ENCODE results near the gene RAB24.

Gene RAB24

DNA sequence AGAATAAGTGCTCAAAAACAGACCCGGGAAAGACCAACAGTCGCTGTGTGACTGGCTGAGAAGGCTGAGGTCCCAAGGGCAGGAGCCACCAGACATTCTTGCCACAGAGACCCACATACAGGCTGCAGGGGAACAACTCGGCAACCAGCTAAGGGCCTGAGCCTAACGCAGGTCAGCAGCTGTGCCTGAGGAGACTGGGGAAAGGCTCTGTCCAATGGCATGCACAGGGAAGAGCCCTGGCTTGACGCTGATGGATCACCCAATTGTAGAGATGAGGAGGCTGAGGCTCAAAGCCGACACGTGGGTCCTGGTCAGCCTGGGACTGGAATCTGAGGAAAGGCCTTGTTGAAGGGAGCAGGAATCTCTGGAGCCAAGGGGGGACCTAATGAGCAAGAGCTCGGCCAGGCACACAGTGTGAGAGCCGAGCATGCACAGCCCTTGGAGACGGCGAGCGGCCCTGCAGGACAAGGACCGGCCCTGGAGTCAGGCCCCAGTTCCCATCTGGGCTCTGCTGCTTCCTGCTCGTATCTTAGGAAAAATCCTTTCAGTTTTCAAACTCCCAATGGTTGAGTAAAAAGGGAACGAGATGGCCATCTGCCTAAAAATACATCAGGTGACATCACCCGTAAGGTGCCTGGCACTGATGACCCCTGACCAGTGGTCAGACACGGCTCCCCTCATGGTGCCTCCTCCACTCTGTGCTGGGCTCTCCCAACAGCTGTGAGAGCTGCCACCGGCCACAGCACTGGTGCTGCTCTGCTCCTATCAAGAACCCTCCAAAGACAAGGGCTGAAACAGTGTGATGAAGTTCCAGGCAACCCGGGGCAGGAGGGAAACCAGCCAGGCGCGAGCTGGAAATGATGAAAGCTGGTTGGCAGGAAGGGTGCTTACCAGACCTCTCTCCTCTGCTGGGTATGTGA lies 31.5 kb upstream of the RAB24 start:
- TF ChIP-seq TCF12 (IDR thresholded peaks at IDR 0.05; ENCODE audit: low read depth) (no peak), CREB1 (IDR thresholded peaks at IDR 0.05; ENCODE audit: low read depth) (no peak)

DNA sequence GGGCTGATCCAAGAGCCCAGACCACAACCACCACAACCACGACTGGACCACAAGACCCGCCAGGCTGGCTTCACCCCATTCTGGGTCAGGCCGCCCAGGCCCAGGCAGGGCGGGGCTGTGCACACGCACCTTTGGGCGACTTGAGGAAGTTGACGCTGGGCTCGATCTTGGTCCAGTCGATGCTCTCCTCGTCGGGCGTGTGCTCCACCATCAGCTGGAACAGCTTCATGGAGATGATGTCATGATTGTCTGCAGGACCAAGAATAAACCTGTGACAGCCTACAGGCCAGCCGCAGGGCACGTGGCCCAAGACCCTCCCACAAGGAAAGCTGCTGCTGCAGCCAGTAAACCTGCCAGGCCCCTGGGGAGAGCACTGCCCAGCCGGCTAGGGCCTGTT lies 30.6 kb upstream of the RAB24 start:
- TF ChIP-seq FOXM1 (IDR thresholded peaks at IDR 0.05; ENCODE audit: borderline replicate concordance, low read depth) = no peak
- TF ChIP-seq CEBPB (IDR thresholded peaks at IDR 0.05) = no peak

DNA sequence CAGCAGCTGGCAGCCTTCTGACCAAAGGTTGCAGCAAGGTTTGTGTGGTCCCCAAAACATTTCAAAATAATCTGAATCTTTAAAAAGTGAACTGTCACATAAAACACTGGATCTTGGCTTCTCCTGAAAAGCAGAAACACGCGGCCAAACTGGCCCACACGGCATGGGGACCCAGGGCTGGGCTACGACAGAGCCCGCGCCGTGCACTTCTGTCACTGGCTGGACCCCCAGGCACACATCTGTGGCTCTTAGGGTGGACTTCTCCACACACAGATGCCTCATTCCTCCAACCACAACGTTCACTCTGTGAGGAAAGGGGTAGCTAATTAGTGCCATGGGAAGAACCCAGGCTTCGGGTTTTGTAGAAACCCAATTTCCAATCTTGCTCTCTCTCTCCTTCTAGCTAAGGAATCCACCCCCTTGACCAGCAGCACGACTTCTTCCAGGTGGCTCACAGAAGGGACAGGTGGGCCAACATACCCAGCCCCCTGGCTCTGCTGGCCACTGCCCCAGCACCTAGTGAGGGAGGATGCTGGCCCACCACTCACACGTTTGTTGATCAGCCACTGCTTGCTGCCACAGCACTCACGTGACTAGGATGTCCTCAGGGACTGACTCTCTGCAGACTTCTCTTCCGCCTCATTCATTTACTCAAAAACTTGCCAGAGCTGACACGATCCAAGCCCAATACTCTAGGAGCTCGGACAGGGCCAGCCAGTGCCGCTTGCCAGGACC lies 30.1 kb upstream of the RAB24 start:
- TF ChIP-seq CEBPB (IDR thresholded peaks at IDR 0.05) = no peak
- no peak for TF ChIP-seq EP300 (IDR thresholded peaks at IDR 0.05; ENCODE audit: borderline replicate concordance)
- no peak for TF ChIP-seq CREB1 (IDR thresholded peaks at IDR 0.05; ENCODE audit: low read depth)
- no peak for TF ChIP-seq EGR1 (IDR thresholded peaks at IDR 0.05)
- TF ChIP-seq, protein P1, sequence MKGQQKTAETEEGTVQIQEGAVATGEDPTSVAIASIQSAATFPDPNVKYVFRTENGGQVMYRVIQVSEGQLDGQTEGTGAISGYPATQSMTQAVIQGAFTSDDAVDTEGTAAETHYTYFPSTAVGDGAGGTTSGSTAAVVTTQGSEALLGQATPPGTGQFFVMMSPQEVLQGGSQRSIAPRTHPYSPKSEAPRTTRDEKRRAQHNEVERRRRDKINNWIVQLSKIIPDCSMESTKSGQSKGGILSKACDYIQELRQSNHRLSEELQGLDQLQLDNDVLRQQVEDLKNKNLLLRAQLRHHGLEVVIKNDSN (IDR thresholded peaks at IDR 0.05) = no peak
- no peak for TF ChIP-seq TAF1 (IDR thresholded peaks at IDR 0.05; ENCODE audit: low read depth)
- no peak for TF ChIP-seq YY1 (IDR thresholded peaks at IDR 0.05; ENCODE audit: low read depth)

DNA sequence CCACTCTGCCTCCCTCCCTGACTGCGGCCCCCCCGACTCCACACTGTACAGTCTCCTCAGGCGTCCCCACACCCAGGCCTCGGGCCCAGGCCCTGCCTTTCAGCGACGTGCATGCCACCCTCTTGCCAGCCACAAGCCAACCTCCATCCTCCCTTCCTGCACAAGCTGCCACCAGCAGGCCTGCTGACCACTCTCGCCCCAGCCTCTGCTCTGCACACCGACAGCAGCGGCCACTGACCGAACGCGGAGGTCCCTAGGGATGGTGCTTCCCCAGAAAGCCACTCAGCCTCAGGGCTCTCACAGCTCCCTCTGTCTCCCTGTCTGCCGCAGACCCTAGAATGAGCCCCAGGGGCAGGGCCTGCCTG lies 29.4 kb upstream of the RAB24 start:
- TF ChIP-seq TAF1 (IDR thresholded peaks at IDR 0.05; ENCODE audit: low read depth) = no peak
- TF ChIP-seq, protein P2, sequence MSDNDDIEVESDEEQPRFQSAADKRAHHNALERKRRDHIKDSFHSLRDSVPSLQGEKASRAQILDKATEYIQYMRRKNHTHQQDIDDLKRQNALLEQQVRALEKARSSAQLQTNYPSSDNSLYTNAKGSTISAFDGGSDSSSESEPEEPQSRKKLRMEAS (IDR thresholded peaks at IDR 0.05) = no peak
- TF ChIP-seq YY1 (IDR thresholded peaks at IDR 0.05; ENCODE audit: low read depth) = no peak
- TF ChIP-seq, protein P3, sequence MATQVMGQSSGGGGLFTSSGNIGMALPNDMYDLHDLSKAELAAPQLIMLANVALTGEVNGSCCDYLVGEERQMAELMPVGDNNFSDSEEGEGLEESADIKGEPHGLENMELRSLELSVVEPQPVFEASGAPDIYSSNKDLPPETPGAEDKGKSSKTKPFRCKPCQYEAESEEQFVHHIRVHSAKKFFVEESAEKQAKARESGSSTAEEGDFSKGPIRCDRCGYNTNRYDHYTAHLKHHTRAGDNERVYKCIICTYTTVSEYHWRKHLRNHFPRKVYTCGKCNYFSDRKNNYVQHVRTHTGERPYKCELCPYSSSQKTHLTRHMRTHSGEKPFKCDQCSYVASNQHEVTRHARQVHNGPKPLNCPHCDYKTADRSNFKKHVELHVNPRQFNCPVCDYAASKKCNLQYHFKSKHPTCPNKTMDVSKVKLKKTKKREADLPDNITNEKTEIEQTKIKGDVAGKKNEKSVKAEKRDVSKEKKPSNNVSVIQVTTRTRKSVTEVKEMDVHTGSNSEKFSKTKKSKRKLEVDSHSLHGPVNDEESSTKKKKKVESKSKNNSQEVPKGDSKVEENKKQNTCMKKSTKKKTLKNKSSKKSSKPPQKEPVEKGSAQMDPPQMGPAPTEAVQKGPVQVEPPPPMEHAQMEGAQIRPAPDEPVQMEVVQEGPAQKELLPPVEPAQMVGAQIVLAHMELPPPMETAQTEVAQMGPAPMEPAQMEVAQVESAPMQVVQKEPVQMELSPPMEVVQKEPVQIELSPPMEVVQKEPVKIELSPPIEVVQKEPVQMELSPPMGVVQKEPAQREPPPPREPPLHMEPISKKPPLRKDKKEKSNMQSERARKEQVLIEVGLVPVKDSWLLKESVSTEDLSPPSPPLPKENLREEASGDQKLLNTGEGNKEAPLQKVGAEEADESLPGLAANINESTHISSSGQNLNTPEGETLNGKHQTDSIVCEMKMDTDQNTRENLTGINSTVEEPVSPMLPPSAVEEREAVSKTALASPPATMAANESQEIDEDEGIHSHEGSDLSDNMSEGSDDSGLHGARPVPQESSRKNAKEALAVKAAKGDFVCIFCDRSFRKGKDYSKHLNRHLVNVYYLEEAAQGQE (IDR thresholded peaks at IDR 0.05; ENCODE audit: low read depth) = no peak
- TF ChIP-seq TCF12 (IDR thresholded peaks at IDR 0.05; ENCODE audit: low read depth) = no peak
- TF ChIP-seq ZBTB7A (IDR thresholded peaks at IDR 0.05; ENCODE audit: low read depth) = no peak

DNA sequence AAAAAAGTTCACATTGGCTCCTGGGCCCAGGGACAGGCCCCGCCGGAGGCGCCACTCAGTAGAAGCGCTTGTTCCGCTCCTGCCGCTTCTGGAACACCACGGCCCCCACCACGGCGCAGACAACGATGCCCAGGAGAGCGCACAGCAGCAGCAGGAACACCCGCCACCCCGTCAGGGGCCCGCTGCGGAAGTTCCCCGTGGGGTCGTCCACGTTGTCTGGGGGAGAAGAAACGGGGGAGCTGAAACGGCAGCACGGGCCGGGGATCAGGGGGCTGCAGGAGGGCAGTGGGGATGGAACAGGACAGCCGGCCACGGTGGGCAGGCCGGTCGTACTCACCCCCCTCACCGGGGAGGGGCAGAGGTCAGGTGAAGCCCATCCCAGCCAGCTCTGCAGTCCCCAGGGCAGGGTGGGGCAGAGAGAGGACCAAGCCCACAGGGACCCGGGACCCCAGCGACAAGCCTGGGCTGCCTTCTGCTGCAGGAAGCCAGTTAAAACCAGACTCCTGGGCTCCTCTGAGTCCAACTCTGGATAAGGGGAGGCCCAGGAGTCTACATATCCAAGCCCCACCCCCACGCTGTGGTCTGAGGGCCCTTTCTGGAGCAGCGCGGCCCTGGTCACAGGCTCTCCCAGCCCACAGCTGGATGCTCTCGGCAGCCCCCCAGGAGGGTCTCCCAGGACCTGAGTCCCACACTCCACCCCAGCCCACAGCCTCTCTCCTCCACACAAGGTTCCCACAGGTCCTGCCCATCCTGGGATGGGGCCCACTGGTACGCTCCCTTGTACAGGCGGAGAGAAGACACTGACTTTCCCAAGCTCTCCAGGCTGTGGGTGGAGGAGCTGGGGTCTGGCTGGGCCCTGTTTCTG lies 28.7 kb upstream of the RAB24 start:
- TF ChIP-seq, protein P2 (IDR thresholded peaks at IDR 0.05) = no peak

DNA sequence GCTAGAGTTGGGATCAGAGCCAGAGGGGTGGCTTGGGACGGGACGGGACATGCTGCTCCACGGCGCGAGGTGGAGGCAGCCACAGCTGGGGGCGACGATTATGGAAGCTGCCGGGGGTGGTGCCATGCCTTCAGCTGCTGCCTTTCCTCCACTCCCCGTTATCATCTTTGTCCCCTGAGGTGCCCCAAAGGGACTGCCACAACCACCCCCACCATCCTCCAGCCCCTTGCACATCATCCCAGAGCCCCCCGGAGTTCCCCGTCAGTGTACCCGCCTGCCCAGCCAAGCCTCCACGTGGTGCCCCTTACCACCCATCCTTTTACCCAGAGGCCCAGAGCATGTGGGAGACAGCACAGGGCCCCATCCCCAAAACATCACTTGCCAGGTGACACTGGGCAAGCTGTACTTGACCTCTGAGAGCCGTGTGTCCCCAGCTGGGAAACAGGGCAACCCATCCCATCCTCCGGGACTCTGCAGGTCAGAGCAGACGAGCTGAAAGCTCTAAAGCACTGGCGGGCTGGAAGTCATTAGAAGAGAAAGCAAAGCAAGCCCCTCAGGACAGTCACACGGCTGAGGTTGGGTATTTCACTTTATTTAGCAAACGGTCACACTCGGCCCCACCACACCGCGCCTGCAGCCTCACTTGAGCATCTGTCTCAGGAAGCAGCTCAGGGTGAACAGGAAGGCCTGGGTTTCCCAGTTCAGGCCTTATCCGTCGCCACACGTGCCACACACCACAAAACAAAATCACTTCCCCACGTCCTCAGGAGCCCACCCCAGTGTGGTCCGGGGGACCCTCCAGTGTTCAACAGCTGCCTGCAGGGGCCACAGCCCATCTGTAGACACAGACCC lies 27.7 kb upstream of the RAB24 start:
- TF ChIP-seq YY1 (IDR thresholded peaks at IDR 0.05; ENCODE audit: low read depth) = no peak
- no peak for TF ChIP-seq EP300 (IDR thresholded peaks at IDR 0.05; ENCODE audit: borderline replicate concordance)
- no peak for TF ChIP-seq TEAD4 (IDR thresholded peaks at IDR 0.05)
- TF ChIP-seq FOXM1 (IDR thresholded peaks at IDR 0.05; ENCODE audit: borderline replicate concordance, low read depth) = no peak
- no peak for TF ChIP-seq EGR1 (IDR thresholded peaks at IDR 0.05)
- no peak for TF ChIP-seq TCF12 (IDR thresholded peaks at IDR 0.05; ENCODE audit: low read depth)
- TF ChIP-seq TAF1 (IDR thresholded peaks at IDR 0.05; ENCODE audit: low read depth) = no peak
- TF ChIP-seq, protein P3 (IDR thresholded peaks at IDR 0.05; ENCODE audit: low read depth) = no peak
- TF ChIP-seq CEBPB (IDR thresholded peaks at IDR 0.05) = no peak
- no peak for TF ChIP-seq ZBTB7A (IDR thresholded peaks at IDR 0.05; ENCODE audit: low read depth)
- TF ChIP-seq CREB1 (IDR thresholded peaks at IDR 0.05; ENCODE audit: low read depth) = no peak
- no peak for TF ChIP-seq RAD21 (IDR thresholded peaks at IDR 0.05; ENCODE audit: low read depth)
- TF ChIP-seq, protein P2 (IDR thresholded peaks at IDR 0.05) = no peak
- TF ChIP-seq, protein P1 (IDR thresholded peaks at IDR 0.05) = no peak
- TF ChIP-seq NFIC (IDR thresholded peaks at IDR 0.05) = no peak
